ENCODE measurements around the gene PANK4. TPM values are rescaled to one million over a fixed set of nuclear protein-coding genes. Genes with fewer than 3 reads are reported as not detected.

The PANK4 gene
- total RNA-seq, 1 experiment from 2014 or later: 24.4 TPM

- H3K9me3 Mint-ChIP-seq (ENCODE audit: low read depth, unreplicated experiment): no peaks in the 10 kb centered on the region
- H3K4me1 Mint-ChIP-seq (ENCODE audit: low read depth, unreplicated experiment): peaks cover 8% of the 10 kb centered on the region
- peaks cover 12% of the 10 kb centered on the region for H3K27me3 Mint-ChIP-seq (ENCODE audit: unreplicated experiment)
- peak overlapping the region; percentile 32 for H3K4me3 Mint-ChIP-seq (ENCODE audit: low read depth, unreplicated experiment)
- TF ChIP-seq, protein P1, sequence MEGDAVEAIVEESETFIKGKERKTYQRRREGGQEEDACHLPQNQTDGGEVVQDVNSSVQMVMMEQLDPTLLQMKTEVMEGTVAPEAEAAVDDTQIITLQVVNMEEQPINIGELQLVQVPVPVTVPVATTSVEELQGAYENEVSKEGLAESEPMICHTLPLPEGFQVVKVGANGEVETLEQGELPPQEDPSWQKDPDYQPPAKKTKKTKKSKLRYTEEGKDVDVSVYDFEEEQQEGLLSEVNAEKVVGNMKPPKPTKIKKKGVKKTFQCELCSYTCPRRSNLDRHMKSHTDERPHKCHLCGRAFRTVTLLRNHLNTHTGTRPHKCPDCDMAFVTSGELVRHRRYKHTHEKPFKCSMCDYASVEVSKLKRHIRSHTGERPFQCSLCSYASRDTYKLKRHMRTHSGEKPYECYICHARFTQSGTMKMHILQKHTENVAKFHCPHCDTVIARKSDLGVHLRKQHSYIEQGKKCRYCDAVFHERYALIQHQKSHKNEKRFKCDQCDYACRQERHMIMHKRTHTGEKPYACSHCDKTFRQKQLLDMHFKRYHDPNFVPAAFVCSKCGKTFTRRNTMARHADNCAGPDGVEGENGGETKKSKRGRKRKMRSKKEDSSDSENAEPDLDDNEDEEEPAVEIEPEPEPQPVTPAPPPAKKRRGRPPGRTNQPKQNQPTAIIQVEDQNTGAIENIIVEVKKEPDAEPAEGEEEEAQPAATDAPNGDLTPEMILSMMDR (IDR thresholded peaks at IDR 0.05; ENCODE audit: unreplicated experiment): no peak
- H3K27ac Mint-ChIP-seq (ENCODE audit: unreplicated experiment): no peak overlapping the region
- no TSS peak for BruUV-seq (replicated peaks)
- intact Hi-C loops (cut with micrococcal nuclease; ENCODE audit: unreplicated experiment): no loop called here
- peaks cover 15% of the 10 kb centered on the region for H3K36me3 Mint-ChIP-seq (ENCODE audit: insufficient read depth, unreplicated experiment)
- CTCF ChIA-PET: no interaction called here
- DNase-seq: no peak
Observed at GRCh38 chr1:2530513-2531361, 4.3 kb upstream of the PANK4 start.

- Mint-ChIP-seq H3K36me3 (ENCODE audit: insufficient read depth, unreplicated experiment) (peaks cover 23% of the 10 kb centered on the region), H3K27ac (ENCODE audit: unreplicated experiment) (no peak within 1 kb of the TSS), H3K27me3 (ENCODE audit: unreplicated experiment) (peaks cover 12% of the 10 kb centered on the region), H3K4me3 (ENCODE audit: low read depth, unreplicated experiment) (peak within 1 kb of the TSS; percentile 39), H3K9me3 (ENCODE audit: low read depth, unreplicated experiment) (no peaks in the 10 kb centered on the region), H3K4me1 (ENCODE audit: low read depth, unreplicated experiment) (peaks cover 3% of the 10 kb centered on the region)
- TF ChIP-seq, protein P1 (IDR thresholded peaks at IDR 0.05; ENCODE audit: unreplicated experiment): no peak
- no peak for DNase-seq
- BruUV-seq (replicated peaks): no TSS peak
- CTCF ChIA-PET: no interaction called here
- intact Hi-C loops (cut with micrococcal nuclease; ENCODE audit: unreplicated experiment): no loop called here
Observed at GRCh38 chr1:2529784-2530512, 3.6 kb upstream of the PANK4 start, which contains the start of gene HES5. Gene HES5 (minus strand): TSS chr1:2530263. CDS start chr1:2530164, 99 bp downstream.

DNA sequence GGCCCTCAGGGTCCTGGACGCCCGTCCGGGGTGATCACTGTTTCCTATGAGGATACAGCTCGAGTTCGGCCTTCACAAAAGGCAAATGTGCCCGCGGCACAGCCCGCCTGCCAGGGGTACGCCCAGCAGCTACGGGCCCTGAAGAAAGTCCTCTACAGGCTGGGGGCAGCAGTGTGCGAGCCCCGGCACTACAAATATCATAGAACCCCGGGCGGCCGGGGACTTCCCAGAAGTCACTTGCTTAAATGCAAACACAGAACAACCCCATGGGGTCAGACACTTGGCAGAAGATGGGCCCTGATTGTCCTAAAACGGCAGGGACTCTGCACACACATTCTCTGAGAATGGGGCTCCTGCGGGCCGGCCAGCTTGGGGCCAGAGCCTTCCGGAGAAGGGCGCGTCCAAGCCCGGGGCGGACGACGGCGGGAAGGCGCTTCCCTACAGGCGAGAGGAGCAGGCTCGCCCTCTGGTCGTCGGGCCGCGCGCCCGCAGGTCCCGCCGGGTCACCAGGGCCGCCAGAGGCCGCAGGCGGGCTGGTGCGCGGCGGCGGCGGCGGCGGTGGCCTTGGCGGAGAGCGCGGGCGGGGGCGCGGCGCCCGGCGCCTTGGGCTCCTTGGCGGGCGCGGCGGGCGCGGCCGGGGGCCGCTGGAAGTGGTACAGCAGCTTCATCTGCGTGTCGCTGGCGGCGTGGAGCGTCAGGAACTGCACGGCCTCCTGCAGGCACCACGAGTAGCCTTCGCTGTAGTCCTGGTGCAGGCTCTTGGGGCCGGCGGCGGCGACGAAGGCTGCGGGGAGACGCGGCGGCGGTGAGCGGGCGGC is 2.8 kb upstream of the PANK4 start:
- DNase-seq: no peak
- TF ChIP-seq, protein P1 (IDR thresholded peaks at IDR 0.05; ENCODE audit: unreplicated experiment): no peak
- Mint-ChIP-seq H3K4me1 (ENCODE audit: low read depth, unreplicated experiment) (no peaks in the 10 kb centered on the region), H3K9me3 (ENCODE audit: low read depth, unreplicated experiment) (no peaks in the 10 kb centered on the region), H3K27ac (ENCODE audit: unreplicated experiment) (no peak overlapping the region), H3K4me3 (ENCODE audit: low read depth, unreplicated experiment) (no peak overlapping the region), H3K27me3 (ENCODE audit: unreplicated experiment) (peaks cover 12% of the 10 kb centered on the region), H3K36me3 (ENCODE audit: insufficient read depth, unreplicated experiment) (peaks cover 24% of the 10 kb centered on the region)
- intact Hi-C loops (cut with micrococcal nuclease; ENCODE audit: unreplicated experiment): no loop called here
- no TSS peak for BruUV-seq (replicated peaks)
- CTCF ChIA-PET: no interaction called here

DNA sequence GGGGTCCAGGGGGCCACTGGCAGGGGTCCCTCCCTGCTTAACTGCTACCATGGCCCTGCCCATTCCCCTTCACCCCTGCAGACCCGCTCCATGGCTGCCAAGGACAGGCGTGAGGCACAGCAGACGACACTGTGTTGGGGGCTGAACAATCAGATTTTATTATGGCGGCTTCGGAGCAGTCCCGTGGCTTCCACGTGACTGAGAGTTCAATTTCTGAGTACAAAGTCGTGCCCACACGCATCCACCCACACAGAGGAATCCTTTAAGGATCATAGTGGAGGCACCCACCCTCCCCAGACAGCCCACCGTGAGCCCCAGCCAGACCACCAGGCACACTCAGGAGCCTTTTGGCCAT is 2.2 kb upstream of the PANK4 start:
- Mint-ChIP-seq H3K27me3 (ENCODE audit: unreplicated experiment) (peaks cover 12% of the 10 kb centered on the region), H3K36me3 (ENCODE audit: insufficient read depth, unreplicated experiment) (peaks cover 24% of the 10 kb centered on the region), H3K27ac (ENCODE audit: unreplicated experiment) (no peak overlapping the region), H3K4me1 (ENCODE audit: low read depth, unreplicated experiment) (no peaks in the 10 kb centered on the region), H3K9me3 (ENCODE audit: low read depth, unreplicated experiment) (no peaks in the 10 kb centered on the region), H3K4me3 (ENCODE audit: low read depth, unreplicated experiment) (no peak overlapping the region)
- intact Hi-C loops (cut with micrococcal nuclease; ENCODE audit: unreplicated experiment): no loop called here
- CTCF ChIA-PET: no interaction called here
- BruUV-seq (replicated peaks): no TSS peak
- TF ChIP-seq, protein P1 (IDR thresholded peaks at IDR 0.05; ENCODE audit: unreplicated experiment): no peak
- DNase-seq: no peak
